IgD-negative memory B cell (primary cell): ENCODE results near the gene DCUN1D2. TPM values are rescaled to one million over a fixed set of nuclear protein-coding genes. Genes with fewer than 3 reads are reported as not detected.

Experiments
- H3K27ac Mint-ChIP-seq, 3 donors: one replicate each; pipeline ENCODE4 v1.8.0; 2020 to 2022; ENCODE audit warnings: mild to moderate bottlenecking in 3 of 3, mixed read lengths in 3 of 3, moderate library complexity in 1 of 3
- H3K27me3 Mint-ChIP-seq: one replicate; pipeline ENCODE4 v1.8.0; 2021; ENCODE audit warnings: mixed read lengths
- H3K36me3 Mint-ChIP-seq: one replicate; pipeline ENCODE4 v1.8.0; 2020; ENCODE audit warnings: mild to moderate bottlenecking, mixed read lengths
- H3K4me1 Mint-ChIP-seq, 3 donors: one replicate each; pipeline ENCODE4 v1.8.0; 2020 to 2022; ENCODE audit warnings: mixed read lengths in 3 of 3, mild to moderate bottlenecking in 1 of 3
- H3K4me3 Mint-ChIP-seq, 4 donors: one replicate each; pipeline ENCODE4 v1.8.0; 2020 to 2022; ENCODE audit warnings: mild to moderate bottlenecking in 4 of 4, mixed read lengths in 4 of 4, moderate library complexity in 3 of 4
- H3K9me3 Mint-ChIP-seq, 3 donors: one replicate each; pipeline ENCODE4 v1.8.0; 2020 to 2021; ENCODE audit warnings: mixed read lengths in 3 of 3, mild to moderate bottlenecking in 1 of 3
- polyA plus RNA-seq: library from polyadenylated mRNA; unstranded; fragments of 300-500 nt; fragmentation: Illumina TruSeq; gene quantifications from one replicate; pipeline ENCODE4 v1.2.3, GENCODE V29; 2021

The DCUN1D2 gene
- polyA plus RNA-seq, 1 donor from 2014 or later: 10.2 TPM

DNA sequence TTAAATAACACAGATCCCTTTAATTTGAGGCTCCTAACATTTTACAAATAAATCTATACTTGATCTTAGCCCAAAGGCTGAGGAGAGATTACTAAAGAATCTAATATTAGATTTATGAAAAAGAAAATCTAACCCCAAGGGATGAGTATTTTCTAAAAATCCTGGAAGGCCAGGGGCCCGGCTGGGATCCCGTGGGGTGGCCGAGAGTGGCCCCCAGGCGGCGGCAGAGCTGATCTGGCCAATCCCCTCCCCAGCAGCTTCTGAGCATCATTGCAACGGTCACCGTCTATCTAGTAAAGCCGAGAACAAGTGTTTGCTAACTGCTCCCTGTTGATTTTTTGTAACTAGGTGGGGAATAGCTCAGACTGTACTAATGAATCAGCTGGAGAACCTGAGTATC is 74.7 kb downstream of the DCUN1D2 start:
- peaks cover 3% of the 10 kb centered on the region for H3K27me3 Mint-ChIP-seq
- no peak overlapping the region for H3K27ac Mint-ChIP-seq
- H3K4me3 Mint-ChIP-seq: no peak overlapping the region
- H3K36me3 Mint-ChIP-seq: peaks cover 1% of the 10 kb centered on the region
- H3K9me3 Mint-ChIP-seq: peaks cover 0 to 9% (median 2%) of the 10 kb centered on the region in 3 donors
- H3K4me1 Mint-ChIP-seq: peaks cover 2 to 12% (median 5%) of the 10 kb centered on the region in 3 donors

DNA sequence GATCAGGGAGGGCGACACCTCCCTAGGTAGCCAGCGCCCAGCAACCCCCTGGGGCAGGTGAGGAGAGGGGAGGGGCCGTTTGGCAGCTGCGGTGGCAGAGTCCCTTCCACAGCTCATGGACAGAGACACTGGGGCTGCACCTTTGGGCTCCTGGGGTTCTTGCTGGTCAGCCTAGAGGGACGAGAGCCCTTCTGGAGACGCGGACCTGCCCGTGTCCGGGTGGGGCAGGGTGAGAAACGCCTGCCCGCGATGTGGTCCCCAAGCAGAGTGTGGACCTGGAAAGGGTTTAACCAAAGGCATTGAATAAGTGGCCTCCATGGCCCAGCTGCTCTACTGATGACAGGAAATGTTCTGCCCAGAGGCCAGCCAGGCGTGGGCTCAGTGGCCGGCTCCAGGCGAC is 75.5 kb downstream of the DCUN1D2 start:
- Mint-ChIP-seq H3K4me1 (peaks cover 2 to 13% (median 5%) of the 10 kb centered on the region in 3 donors), H3K9me3 (peaks cover 0 to 9% (median 2%) of the 10 kb centered on the region in 3 donors), H3K36me3 (peaks cover 1% of the 10 kb centered on the region), H3K4me3 (no peak overlapping the region), H3K27me3 (peaks cover 3% of the 10 kb centered on the region), H3K27ac (no peak overlapping the region)

DNA sequence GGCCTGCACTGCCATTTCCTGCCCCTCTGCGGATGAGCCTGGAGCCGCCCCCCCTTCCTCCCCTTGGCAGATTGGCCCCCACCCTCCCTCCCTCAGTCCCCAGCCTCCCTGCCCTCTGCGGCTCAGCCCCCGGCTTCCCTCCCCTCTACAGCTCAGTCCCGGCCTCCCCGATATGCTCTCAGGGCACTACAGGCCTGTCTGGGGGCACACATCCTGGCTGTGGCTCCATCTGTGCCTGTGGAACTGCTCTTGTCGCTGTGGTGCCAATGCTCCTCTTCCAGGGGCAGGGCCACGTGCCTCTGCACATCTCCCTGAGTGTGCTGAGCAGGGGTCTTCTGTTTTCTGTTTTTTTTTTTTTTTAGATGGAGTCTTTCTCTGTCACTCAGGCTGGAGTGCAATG is 76.2 kb downstream of the DCUN1D2 start:
- H3K27ac Mint-ChIP-seq: no peak overlapping the region
- H3K27me3 Mint-ChIP-seq: peaks cover 3% of the 10 kb centered on the region
- no peak overlapping the region for H3K4me3 Mint-ChIP-seq
- H3K9me3 Mint-ChIP-seq: peaks cover 0 to 10% (median 2%) of the 10 kb centered on the region in 3 donors
- H3K4me1 Mint-ChIP-seq: peaks cover 2 to 16% (median 7%) of the 10 kb centered on the region in 3 donors
- H3K36me3 Mint-ChIP-seq: no peaks in the 10 kb centered on the region

DNA sequence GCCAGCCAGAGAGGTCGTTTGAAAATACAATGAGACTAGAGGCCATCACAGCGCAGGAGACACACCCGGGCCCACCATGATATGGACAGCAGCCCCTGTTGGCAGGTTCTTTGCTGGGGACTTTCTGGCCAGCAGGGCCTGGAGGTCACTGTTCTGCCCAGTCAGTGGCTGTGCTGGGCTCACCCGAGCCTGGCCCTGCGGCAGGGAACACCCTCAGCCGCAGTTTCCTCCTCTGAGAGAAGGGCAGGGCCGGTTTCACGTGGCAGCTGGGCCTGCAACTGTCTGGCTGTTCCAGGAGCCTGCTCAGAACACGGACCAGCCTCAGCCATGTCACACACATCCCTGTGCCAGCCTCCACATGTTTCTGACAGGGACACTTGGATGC is 76.6 kb downstream of the DCUN1D2 start:
- H3K27ac Mint-ChIP-seq: no peak overlapping the region
- H3K36me3 Mint-ChIP-seq: no peaks in the 10 kb centered on the region
- peaks cover 0 to 9% (median 2%) of the 10 kb centered on the region in 3 donors for H3K9me3 Mint-ChIP-seq
- peaks cover 3% of the 10 kb centered on the region for H3K27me3 Mint-ChIP-seq
- H3K4me3 Mint-ChIP-seq: no peak overlapping the region
- H3K4me1 Mint-ChIP-seq: peaks cover 2 to 16% (median 7%) of the 10 kb centered on the region in 3 donors

DNA sequence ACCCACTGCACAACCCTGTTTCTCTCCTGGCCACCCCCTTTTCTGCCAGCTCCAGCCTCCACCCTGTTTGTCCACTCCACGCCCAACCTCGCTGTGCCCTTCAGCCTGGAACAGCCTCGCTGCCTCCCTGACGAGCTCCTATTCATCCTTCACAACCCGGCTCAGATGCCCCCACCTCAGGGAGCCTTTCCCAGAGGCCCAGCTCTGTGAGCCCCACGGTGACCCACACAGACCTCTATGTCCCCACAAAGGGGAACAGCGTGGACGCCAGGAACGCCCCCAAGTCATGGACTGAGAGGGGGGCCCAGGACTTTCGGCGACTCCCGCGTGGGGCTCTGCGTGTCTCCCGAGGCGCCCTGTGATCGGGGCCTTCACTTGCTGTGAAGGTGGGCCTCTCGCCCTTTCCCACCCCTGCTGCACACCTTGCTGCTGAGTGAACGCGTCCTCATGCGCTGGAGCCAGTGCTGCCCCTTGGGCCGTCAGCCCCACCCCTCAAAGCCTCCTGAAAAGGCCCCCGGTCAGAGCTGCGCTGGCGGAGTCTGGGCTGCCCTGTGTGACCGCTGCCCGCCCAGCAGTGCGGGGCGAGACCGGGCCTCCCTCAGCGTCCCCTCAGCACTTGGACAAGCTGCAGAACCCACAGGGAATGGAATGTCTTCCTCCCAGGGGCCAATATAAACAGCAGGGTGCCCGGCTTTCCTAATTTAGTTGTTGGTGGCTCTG is 77.2 kb downstream of the DCUN1D2 start:
- H3K9me3 Mint-ChIP-seq: peaks cover 0 to 11% (median 2%) of the 10 kb centered on the region in 3 donors
- H3K27ac Mint-ChIP-seq: no peak overlapping the region
- peaks cover 3% of the 10 kb centered on the region for H3K27me3 Mint-ChIP-seq

DNA sequence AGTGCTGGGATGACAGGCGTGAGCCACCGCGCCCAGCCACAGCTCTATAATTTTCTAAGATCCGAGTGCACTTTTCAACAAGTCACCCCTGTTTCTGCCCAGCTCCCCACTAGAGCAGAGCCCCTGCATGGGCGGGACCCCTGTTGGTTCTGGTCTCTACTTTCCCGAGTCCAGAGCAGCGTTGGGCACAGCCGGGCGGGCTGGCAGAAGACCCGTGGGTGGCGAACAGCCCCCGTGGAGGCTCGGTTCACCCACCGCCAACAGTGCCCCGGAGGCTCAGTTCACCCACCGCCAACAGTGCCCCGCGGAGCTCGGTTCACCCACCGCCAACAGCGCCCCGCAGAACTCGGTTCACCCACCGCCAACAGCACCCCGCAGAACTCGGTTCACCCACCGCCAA is 78.1 kb downstream of the DCUN1D2 start:
- H3K36me3 Mint-ChIP-seq: no peaks in the 10 kb centered on the region
- H3K4me3 Mint-ChIP-seq: no peak overlapping the region
- H3K4me1 Mint-ChIP-seq: peaks cover 3 to 16% (median 7%) of the 10 kb centered on the region in 3 donors
- peaks cover 0 to 14% (median 2%) of the 10 kb centered on the region in 3 donors for H3K9me3 Mint-ChIP-seq
- H3K27me3 Mint-ChIP-seq: peaks cover 3% of the 10 kb centered on the region
- no peak overlapping the region for H3K27ac Mint-ChIP-seq

More for the DNA sequence above, 77.2 kb downstream of the DCUN1D2 start:
- Mint-ChIP-seq H3K4me1 (peaks cover 2 to 16% (median 7%) of the 10 kb centered on the region in 3 donors), H3K4me3 (peak overlapping the region in 2 of 4 donors; percentile 70 to 78), H3K36me3 (no peaks in the 10 kb centered on the region)

DNA sequence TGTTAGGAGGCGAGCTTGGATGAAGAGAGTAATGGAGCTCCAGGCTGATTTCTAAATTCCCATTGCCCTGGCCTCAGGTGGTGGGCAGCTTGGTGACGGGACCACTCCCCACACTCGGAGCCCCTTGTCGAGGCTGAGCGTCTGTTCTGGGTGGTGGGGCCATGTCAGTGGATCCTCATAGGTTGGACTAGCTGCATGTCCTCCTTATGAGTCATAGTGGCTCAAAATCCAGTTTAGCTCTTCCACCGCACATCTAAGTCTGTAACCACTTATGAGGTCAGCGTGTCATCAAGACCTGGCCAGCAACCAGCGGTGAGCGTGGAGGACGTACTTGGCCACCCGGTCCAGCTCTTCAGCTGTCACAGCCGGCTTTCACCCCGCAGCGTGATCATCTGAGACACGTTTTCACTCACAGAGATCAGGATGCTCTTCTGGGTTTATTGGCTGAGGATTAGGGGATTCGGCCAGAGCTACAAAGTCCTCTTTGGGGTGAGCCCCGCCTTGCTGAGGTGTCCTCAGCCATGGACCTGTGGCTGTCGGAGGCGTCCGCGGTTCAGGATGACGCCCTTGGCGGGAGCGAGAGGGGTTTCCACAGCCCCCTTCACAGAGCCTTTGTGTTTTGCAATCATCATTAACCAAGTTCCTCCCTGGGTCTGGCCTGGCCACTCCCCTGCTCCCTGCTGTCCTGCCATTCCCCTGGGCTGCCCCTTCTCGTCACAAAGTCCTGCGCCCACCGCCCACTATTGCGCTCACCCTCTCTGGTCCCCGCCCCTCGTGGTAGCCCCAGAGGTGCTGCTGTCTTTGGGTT is 79.1 kb downstream of the DCUN1D2 start:
- H3K27ac Mint-ChIP-seq: no peak overlapping the region
- H3K27me3 Mint-ChIP-seq: no peaks in the 10 kb centered on the region
- H3K4me3 Mint-ChIP-seq: peak overlapping the region in 2 of 4 donors; percentile 19 to 45
- H3K9me3 Mint-ChIP-seq: peaks cover 0 to 14% (median 2%) of the 10 kb centered on the region in 3 donors
- H3K4me1 Mint-ChIP-seq: peaks cover 3 to 12% (median 6%) of the 10 kb centered on the region in 3 donors
- H3K36me3 Mint-ChIP-seq: no peaks in the 10 kb centered on the region

DNA sequence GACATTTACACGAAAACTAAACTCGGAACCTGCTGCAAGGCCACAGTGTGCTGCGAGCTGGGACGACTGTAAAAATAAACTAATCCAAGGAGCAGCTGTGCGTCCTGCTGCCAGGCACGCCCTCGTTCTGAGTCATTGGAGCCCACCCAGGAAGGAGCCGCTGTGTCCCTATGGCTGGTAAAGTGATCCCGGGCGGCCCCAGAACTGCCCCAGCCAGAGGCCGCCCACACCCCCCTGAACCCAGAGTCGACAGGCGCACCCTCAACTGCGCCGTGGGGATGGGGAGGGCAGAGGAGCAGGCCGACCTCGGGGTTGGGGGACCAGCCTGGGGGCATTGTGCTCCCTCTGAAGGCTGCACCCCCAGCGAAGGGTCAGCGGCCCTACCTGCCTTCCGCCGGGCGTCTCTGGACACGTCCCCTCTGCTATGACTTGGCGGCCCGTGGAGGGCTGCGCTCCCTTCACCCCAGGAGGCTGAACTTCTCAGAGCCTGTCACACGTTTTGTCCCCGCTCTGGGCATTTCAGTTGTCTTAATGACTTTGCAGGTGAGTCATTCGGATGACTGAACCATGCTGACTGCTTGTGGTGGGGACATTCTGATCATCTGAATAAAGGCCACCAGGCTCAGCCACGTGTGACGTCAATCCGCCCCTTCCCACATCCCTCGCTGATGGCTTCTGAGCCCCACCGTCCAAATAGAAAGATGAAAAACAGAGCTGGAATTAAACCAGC is 79.9 kb downstream of the DCUN1D2 start:
- Mint-ChIP-seq H3K4me1 (peaks cover 3 to 12% (median 6%) of the 10 kb centered on the region in 3 donors), H3K27ac (no peak overlapping the region), H3K9me3 (peaks cover 0 to 14% (median 2%) of the 10 kb centered on the region in 3 donors), H3K27me3 (no peaks in the 10 kb centered on the region), H3K36me3 (no peaks in the 10 kb centered on the region), H3K4me3 (peak overlapping the region in 2 of 4 donors; percentile 19 to 45)

DNA sequence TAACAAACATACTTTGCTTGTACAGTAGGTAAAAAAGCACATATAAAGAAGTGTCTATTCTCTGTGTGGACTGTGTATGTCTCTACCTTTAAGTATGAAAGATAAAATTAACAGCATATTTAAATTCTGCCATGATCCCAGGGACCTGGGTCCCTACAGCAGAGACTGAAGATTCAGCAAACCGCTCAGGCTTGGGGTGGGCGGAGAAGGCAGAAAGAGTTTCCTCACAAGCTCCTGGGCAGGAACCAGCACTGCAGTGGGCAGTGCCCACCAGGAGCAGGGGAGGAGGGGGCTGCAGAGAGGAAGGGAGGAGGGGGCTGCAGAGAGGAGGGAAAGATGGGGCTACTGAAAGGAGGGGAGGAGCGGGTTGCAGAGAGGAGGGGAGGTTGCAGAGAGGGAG is 81.9 kb downstream of the DCUN1D2 start:
- Mint-ChIP-seq H3K4me3 (no peak overlapping the region), H3K36me3 (no peaks in the 10 kb centered on the region), H3K27me3 (peaks cover 2% of the 10 kb centered on the region), H3K27ac (peak overlapping the region in 1 of 3 donors; percentile 42), H3K9me3 (peaks cover 0 to 14% (median 2%) of the 10 kb centered on the region in 3 donors), H3K4me1 (peaks cover 3 to 12% (median 6%) of the 10 kb centered on the region in 3 donors)

DNA sequence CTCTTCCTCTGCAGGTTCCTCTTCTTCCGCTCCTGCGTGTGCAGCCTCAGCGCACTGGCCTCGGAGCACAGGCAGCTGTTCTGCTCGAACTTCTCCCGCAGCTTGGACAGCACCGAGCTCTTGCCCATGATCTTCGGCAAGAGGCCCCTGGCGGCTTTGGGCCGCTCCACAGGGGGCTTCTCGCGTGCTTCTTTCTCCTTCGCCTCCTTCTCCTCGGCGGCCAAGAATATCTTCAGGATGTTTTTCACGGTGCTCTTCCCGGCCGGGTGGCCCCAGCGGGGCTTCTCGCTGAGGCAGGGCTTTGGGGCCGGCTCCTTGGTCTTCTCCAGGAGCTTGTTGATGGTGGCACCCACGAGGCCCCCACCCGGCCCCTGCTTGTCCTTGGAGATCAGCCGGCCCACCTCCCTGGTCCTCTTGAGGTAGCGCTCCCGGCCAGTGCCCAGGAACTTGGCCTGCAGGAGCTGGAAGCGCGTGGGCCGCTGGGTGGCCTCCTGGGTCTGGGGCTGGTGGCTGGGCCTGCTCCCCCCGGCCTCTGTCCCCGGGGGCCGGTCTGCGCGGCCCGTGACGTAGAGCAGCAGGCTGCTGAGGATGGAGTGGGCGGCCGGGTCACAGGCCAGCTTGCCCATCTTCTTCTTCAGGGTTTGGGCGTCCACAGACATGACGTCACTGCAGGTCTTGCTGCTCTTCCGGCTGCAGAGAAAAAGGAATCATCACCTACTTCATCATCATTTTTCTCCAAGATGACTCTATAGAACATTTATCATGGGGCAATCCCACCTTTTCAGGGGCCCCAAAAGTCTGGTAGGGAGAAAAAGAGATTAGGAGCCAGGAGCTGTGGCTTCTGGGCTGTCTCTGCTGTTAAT is 82.7 kb downstream of the DCUN1D2 start:
- Mint-ChIP-seq H3K36me3 (no peaks in the 10 kb centered on the region), H3K9me3 (peaks cover 0 to 12% (median 0%) of the 10 kb centered on the region in 3 donors), H3K27ac (peak overlapping the region in 1 of 3 donors; percentile 42), H3K4me3 (peak overlapping the region in 3 of 4 donors; percentile 61 to 89 (median 74)), H3K27me3 (peaks cover 3% of the 10 kb centered on the region), H3K4me1 (peaks cover 3 to 12% (median 6%) of the 10 kb centered on the region in 3 donors)

DNA sequence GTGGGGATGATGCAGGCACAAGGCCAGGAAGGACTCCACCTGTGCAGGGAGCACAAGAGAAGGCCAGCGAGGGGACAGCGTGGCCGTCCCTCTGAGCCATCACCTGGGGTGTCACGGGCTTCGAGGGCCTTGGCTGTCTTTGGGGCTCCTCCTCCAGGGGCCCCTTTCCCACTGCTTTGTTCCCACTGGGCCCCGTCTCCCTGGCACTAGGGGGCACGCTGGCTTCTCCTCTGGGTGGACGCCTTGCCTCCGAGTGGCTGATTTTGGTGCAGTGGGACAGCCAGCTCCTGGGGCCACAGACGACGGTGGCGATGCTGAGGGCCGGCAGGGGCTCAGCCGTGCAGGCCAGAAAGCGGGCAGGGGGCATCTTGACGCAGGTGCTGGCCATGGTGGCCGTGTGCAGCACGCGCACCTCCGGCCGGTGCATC is 83.4 kb downstream of the DCUN1D2 start:
- Mint-ChIP-seq H3K9me3 (peaks cover 0 to 12% (median 0%) of the 10 kb centered on the region in 3 donors), H3K36me3 (no peaks in the 10 kb centered on the region), H3K27me3 (peaks cover 4% of the 10 kb centered on the region), H3K4me1 (peaks cover 3 to 12% (median 6%) of the 10 kb centered on the region in 3 donors), H3K4me3 (peak overlapping the region in 3 of 4 donors; percentile 61 to 89 (median 74)), H3K27ac (no peak overlapping the region)

DNA sequence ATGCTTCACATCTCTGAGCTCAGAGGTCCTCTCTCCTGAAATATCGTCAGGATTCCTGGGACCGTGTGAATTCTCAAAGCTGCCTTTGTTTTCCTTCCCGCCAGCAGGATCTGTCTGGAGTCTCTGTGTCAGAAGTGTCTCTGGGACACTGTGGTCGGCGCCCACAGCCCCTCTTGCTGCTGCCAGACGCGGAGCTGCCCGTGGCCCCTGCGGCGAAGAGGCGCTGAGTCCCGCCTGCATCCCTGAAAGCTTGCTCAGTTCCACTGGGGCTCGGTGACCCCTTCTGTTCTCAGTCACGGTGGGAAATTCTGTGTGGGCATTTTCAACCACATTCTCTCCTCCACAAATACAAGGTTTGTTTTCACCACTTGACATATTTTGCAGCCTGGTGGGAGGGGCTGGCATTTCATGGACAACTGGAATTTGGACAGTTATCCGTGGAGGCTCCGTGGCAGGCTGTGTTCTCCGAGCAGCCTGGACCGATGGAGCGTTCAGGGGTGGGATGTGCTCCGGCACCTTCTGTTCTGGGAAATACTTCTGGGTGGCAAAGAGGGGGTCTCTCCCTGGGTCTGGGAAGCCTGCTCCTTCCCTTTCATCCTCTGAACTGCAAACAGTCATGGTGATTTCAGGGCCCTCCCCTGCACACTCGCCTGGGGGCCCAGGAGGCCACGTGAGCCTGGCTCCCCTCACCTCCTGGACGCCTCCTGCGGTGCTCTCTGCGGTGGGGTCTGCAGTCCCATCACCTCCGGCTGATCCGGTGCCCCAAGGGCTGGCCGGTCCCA is 84.0 kb downstream of the DCUN1D2 start:
- Mint-ChIP-seq H3K9me3 (peaks cover 0 to 12% (median 0%) of the 10 kb centered on the region in 3 donors), H3K27me3 (peaks cover 4% of the 10 kb centered on the region), H3K4me1 (peaks cover 3 to 11% (median 6%) of the 10 kb centered on the region in 3 donors), H3K36me3 (no peaks in the 10 kb centered on the region), H3K27ac (no peak overlapping the region), H3K4me3 (no peak overlapping the region)
